GM23338 (cell line): ENCODE data around the gene CALCB. TPM values are rescaled to one million over a fixed set of nuclear protein-coding genes. Genes with fewer than 3 reads are reported as not detected.

Experiments used
- ATAC-seq: fragments of 200-7000 bp; cut with Tn5 transposase; 3 replicates; pipeline ENCODE4 v1.9.1; 2020
- DNase-seq: peaks from one replicate; pipeline ENCODE4 v3.0.0-alpha.2; 2015; ENCODE audit warnings: low spot score
- H2AFZ ChIP-seq: fragments of 200-600 bp; sonication (generic); 2 replicates; pipeline ENCODE4 v1.8.0; 2016; ENCODE audit warnings: antibody characterized with exemption, mild to moderate bottlenecking, moderate library complexity
- H3F3A ChIP-seq: fragments of 200-600 bp; sonication (generic); replicated peaks from 2 replicates; pipeline ENCODE4 v1.8.0; 2017; ENCODE audit warnings: antibody characterized with exemption, mixed run types, low read depth
- H3K27ac ChIP-seq: fragments of 200-600 bp; sonication (generic); 2 replicates; pipeline ENCODE4 v1.6.1; 2016; ENCODE audit warnings: low read depth
- H3K27me3 ChIP-seq: fragments of 200-600 bp; sonication (generic); 2 replicates; pipeline ENCODE4 v1.8.0; 2016; ENCODE audit warnings: mild to moderate bottlenecking, mixed run types, moderate library complexity; ENCODE audit not compliant: insufficient read depth
- H3K36me3 ChIP-seq: fragments of 200-600 bp; sonication (generic); 2 replicates; pipeline ENCODE4 v1.8.0; 2016; ENCODE audit warnings: mild to moderate bottlenecking; ENCODE audit not compliant: insufficient read depth
- H3K4me1 ChIP-seq: fragments of 200-600 bp; sonication (generic); 2 replicates; pipeline ENCODE4 v1.8.0; 2016; ENCODE audit warnings: mild to moderate bottlenecking, moderate library complexity; ENCODE audit not compliant: insufficient read depth
- H3K4me2 ChIP-seq: fragments of 200-600 bp; sonication (generic); 2 replicates; pipeline ENCODE4 v1.7.1; 2017; ENCODE audit warnings: mixed run types
- H3K4me3 ChIP-seq: fragments of 200-600 bp; sonication (generic); 2 replicates; pipeline ENCODE4 v1.6.1; 2016; ENCODE audit warnings: mixed run types
- H3K79me2 ChIP-seq: fragments of 200-600 bp; sonication (generic); replicated peaks from 2 replicates; pipeline ENCODE4 v1.8.0; 2017; ENCODE audit warnings: mild to moderate bottlenecking; ENCODE audit not compliant: insufficient read depth
- H3K9me2 ChIP-seq: fragments of 200-600 bp; sonication (generic); 2 replicates; pipeline ENCODE4 v1.8.0; 2017; ENCODE audit not compliant: insufficient read depth
- H4K20me1 ChIP-seq: fragments of 200-600 bp; sonication (generic); replicated peaks from 2 replicates; pipeline ENCODE4 v1.8.0; 2017; ENCODE audit warnings: mild to moderate bottlenecking; ENCODE audit not compliant: insufficient read depth
- H3K27ac Mint-ChIP-seq: 2 replicates; pipeline ENCODE4 v1.8.0; 2020; ENCODE audit warnings: inconsistent platforms, mild to moderate bottlenecking, moderate library complexity, mixed read lengths
- H3K27me3 Mint-ChIP-seq: 3 replicates; pipeline ENCODE4 v1.8.0; 2022; ENCODE audit warnings: low read depth, mild to moderate bottlenecking, moderate library complexity, mixed read lengths, inconsistent platforms; ENCODE audit not compliant: insufficient read depth, poor library complexity
- H3K36me3 Mint-ChIP-seq: 3 replicates; pipeline ENCODE4 v1.8.0; 2021; ENCODE audit warnings: low read depth, mild to moderate bottlenecking, inconsistent platforms, moderate library complexity, mixed read lengths
- H3K4me1 Mint-ChIP-seq: 3 replicates; pipeline ENCODE4 v1.8.0; 2020; ENCODE audit warnings: mild to moderate bottlenecking, inconsistent platforms, mixed read lengths
- H3K4me3 Mint-ChIP-seq: 3 replicates; pipeline ENCODE4 v1.8.0; 2021; ENCODE audit warnings: moderate library complexity, mild to moderate bottlenecking, inconsistent platforms, mixed read lengths
- H3K9me3 Mint-ChIP-seq: 3 replicates; pipeline ENCODE4 v1.8.0; 2020; ENCODE audit warnings: moderate library complexity, mild to moderate bottlenecking, inconsistent platforms, mixed read lengths
- CREB1 ChIP-seq: fragments of 250-450 bp; sonication (Bioruptor Pico); IDR thresholded peaks from 2 replicates; pipeline ENCODE4 v1.5.0; 2020; ENCODE audit warnings: low read depth, mild to moderate bottlenecking, moderate library complexity
- EZH2 ChIP-seq: fragments of 200-600 bp; sonication (generic); IDR thresholded peaks from one replicate; pipeline ENCODE4 v1.8.0; 2017; ENCODE audit warnings: antibody characterized with exemption, mild to moderate bottlenecking, low read depth; ENCODE audit not compliant: unreplicated experiment
- EZH2phosphoT487 ChIP-seq: fragments of 200-600 bp; sonication (generic); IDR thresholded peaks from one replicate; pipeline ENCODE4 v1.8.1; 2018; ENCODE audit warnings: antibody characterized with exemption; ENCODE audit not compliant: unreplicated experiment
- JUNB ChIP-seq: IDR thresholded peaks from one replicate; pipeline ENCODE4 v1.6.1; 2016; ENCODE audit warnings: antibody characterized with exemption; ENCODE audit not compliant: unreplicated experiment
- NANOG ChIP-seq: IDR thresholded peaks from 2 replicates; pipeline ENCODE4 v1.6.1; 2016; ENCODE audit warnings: antibody characterized with exemption, borderline replicate concordance
- POLR2AphosphoS5 ChIP-seq: IDR thresholded peaks from 2 replicates; pipeline ENCODE4 v1.6.1; 2016; ENCODE audit warnings: antibody characterized with exemption, low read depth
- REST ChIP-seq: IDR thresholded peaks from one replicate; pipeline ENCODE4 v1.6.1; 2018; ENCODE audit warnings: antibody characterized with exemption; ENCODE audit not compliant: unreplicated experiment
- STAT1 ChIP-seq: IDR thresholded peaks from one replicate; pipeline ENCODE4 v1.6.1; 2016; ENCODE audit warnings: antibody characterized with exemption; ENCODE audit not compliant: unreplicated experiment
- ZNF114 ChIP-seq: fragments of 250-450 bp; sonication (Bioruptor Pico); IDR thresholded peaks from 2 replicates; pipeline ENCODE4 v1.5.0; 2020; ENCODE audit warnings: mild to moderate bottlenecking, moderate library complexity
- polyA plus RNA-seq: library from polyadenylated mRNA; unstranded; fragments of >200 nt; fragmentation: Nextera tagmentation; extraction: Ambion mirVana; gene quantifications from 2 replicates; pipeline ENCODE4 v1.2.1, GENCODE V29; 2016
- total RNA-seq: library from RNA; depleted of rRNA; stranded (reverse); fragments of >200 nt; shearing (Covaris generic); gene quantifications from 2 replicates; pipeline ENCODE4 v1.2.3, GENCODE V29; 2014
- TF ChIP-seq, protein P1 (sequence below), 2 experiments: fragments of 200-600 bp in 1 of 2; sonication (generic) in 1 of 2; conservative IDR thresholded peaks; 2 replicates each; pipeline versions ENCODE4 v1.5.1 to v1.6.1; 2016 to 2017; ENCODE audit warnings: antibody characterized with exemption in 2 of 2, low read depth in 2 of 2, mild to moderate bottlenecking in 2 of 2, moderate library complexity in 1 of 2
- TF ChIP-seq, protein P2 (sequence below): fragments of 250-450 bp; sonication (Bioruptor Pico); IDR thresholded peaks from 2 replicates; pipeline ENCODE4 v1.5.0; 2020; ENCODE audit warnings: mild to moderate bottlenecking, moderate library complexity

The CALCB gene
- total and polyA plus RNA-seq, 2 experiments from 2014 or later = 7.9 to 9.5 TPM

GRCh38 chr11:15119826-15120225 is 46.4 kb downstream of the CALCB start (continued):
- no peak for TF ChIP-seq EZH2
- TF ChIP-seq NANOG = no peak
- no peak for TF ChIP-seq EZH2phosphoT487
- no peak for TF ChIP-seq STAT1

DNA sequence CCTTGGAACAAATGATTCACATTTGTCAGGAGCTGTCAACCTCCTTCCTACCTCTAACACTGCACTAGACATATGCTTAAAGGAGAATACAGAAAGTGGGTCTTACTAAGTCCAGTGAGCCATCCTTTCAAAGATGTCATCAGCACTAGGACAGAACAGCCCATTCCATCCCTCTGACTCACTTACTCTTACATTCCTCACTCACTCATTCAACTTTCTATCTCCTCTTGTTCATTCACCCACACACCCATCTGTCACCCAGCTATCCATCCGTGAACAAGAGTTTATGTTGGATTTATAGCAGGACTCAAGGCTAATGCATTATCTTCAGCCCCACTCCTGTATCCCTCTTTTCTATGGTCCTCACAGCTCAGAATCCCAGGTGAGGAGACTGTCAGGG is 50.5 kb downstream of the CALCB start:
- Mint-ChIP-seq H3K4me3 (no peak overlapping the region), H3K27ac (no peak overlapping the region), H3K27me3 (peaks cover 2% of the 10 kb centered on the region), H3K9me3 (no peaks in the 10 kb centered on the region; the same call in 2 of the 3 replicates), H3K36me3 (no peaks in the 10 kb centered on the region), H3K4me1 (no peaks in the 10 kb centered on the region)
- Histone ChIP-seq H3K79me2 (no peaks in the 10 kb centered on the region), H3K36me3 (no peaks in the 10 kb centered on the region), H3K4me2 (no peak overlapping the region), H2AFZ (no peak overlapping the region), H3F3A (no peaks in the 10 kb centered on the region), H3K4me3 (no peak overlapping the region), H3K9me2 (no peaks in the 10 kb centered on the region), H3K27me3 (no peaks in the 10 kb centered on the region), H3K4me1 (no peaks in the 10 kb centered on the region), H4K20me1 (no peaks in the 10 kb centered on the region), H3K27ac (no peak overlapping the region)
- DNase-seq (no peak), ATAC-seq (no peak)
- TF ChIP-seq ZNF114 = no peak
- no peak for TF ChIP-seq STAT1
- no peak for TF ChIP-seq EZH2
- no peak for TF ChIP-seq REST
- TF ChIP-seq CREB1 (CRISPR knock-in tag) = no peak
- TF ChIP-seq, protein P1, sequence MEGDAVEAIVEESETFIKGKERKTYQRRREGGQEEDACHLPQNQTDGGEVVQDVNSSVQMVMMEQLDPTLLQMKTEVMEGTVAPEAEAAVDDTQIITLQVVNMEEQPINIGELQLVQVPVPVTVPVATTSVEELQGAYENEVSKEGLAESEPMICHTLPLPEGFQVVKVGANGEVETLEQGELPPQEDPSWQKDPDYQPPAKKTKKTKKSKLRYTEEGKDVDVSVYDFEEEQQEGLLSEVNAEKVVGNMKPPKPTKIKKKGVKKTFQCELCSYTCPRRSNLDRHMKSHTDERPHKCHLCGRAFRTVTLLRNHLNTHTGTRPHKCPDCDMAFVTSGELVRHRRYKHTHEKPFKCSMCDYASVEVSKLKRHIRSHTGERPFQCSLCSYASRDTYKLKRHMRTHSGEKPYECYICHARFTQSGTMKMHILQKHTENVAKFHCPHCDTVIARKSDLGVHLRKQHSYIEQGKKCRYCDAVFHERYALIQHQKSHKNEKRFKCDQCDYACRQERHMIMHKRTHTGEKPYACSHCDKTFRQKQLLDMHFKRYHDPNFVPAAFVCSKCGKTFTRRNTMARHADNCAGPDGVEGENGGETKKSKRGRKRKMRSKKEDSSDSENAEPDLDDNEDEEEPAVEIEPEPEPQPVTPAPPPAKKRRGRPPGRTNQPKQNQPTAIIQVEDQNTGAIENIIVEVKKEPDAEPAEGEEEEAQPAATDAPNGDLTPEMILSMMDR (conservative IDR thresholded peaks at IDR 0.05; ENCODE audit: low read depth in 2 of 2) = no peak
- no peak for TF ChIP-seq POLR2AphosphoS5
- no peak for TF ChIP-seq EZH2phosphoT487
- TF ChIP-seq, protein P2, sequence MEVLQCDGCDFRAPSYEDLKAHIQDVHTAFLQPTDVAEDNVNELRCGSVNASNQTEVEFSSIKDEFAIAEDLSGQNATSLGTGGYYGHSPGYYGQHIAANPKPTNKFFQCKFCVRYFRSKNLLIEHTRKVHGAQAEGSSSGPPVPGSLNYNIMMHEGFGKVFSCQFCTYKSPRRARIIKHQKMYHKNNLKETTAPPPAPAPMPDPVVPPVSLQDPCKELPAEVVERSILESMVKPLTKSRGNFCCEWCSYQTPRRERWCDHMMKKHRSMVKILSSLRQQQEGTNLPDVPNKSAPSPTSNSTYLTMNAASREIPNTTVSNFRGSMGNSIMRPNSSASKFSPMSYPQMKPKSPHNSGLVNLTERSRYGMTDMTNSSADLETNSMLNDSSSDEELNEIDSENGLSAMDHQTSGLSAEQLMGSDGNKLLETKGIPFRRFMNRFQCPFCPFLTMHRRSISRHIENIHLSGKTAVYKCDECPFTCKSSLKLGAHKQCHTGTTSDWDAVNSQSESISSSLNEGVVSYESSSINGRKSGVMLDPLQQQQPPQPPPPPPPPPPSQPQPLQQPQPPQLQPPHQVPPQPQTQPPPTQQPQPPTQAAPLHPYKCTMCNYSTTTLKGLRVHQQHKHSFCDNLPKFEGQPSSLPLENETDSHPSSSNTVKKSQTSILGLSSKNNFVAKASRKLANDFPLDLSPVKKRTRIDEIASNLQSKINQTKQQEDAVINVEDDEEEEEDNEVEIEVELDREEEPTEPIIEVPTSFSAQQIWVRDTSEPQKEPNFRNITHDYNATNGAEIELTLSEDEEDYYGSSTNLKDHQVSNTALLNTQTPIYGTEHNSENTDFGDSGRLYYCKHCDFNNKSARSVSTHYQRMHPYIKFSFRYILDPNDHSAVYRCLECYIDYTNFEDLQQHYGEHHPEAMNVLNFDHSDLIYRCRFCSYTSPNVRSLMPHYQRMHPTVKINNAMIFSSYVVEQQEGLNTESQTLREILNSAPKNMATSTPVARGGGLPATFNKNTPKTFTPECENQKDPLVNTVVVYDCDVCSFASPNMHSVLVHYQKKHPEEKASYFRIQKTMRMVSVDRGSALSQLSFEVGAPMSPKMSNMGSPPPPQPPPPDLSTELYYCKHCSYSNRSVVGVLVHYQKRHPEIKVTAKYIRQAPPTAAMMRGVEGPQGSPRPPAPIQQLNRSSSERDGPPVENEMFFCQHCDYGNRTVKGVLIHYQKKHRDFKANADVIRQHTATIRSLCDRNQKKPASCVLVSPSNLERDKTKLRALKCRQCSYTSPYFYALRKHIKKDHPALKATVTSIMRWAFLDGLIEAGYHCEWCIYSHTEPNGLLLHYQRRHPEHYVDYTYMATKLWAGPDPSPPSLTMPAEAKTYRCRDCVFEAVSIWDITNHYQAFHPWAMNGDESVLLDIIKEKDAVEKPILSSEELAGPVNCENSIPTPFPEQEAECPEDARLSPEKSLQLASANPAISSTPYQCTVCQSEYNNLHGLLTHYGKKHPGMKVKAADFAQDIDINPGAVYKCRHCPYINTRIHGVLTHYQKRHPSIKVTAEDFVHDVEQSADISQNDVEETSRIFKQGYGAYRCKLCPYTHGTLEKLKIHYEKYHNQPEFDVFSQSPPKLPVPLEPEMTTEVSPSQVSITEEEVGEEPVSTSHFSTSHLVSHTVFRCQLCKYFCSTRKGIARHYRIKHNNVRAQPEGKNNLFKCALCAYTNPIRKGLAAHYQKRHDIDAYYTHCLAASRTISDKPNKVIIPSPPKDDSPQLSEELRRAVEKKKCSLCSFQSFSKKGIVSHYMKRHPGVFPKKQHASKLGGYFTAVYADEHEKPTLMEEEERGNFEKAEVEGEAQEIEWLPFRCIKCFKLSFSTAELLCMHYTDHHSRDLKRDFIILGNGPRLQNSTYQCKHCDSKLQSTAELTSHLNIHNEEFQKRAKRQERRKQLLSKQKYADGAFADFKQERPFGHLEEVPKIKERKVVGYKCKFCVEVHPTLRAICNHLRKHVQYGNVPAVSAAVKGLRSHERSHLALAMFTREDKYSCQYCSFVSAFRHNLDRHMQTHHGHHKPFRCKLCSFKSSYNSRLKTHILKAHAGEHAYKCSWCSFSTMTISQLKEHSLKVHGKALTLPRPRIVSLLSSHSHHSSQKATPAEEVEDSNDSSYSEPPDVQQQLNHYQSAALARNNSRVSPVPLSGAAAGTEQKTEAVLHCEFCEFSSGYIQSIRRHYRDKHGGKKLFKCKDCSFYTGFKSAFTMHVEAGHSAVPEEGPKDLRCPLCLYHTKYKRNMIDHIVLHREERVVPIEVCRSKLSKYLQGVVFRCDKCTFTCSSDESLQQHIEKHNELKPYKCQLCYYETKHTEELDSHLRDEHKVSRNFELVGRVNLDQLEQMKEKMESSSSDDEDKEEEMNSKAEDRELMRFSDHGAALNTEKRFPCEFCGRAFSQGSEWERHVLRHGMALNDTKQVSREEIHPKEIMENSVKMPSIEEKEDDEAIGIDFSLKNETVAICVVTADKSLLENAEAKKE (CRISPR knock-in tag) = no peak
- no peak for TF ChIP-seq JUNB
